GM12865 (cell line): ENCODE data around the gene ARL17B.
A peak's percentile ranks its signal among the peaks of the same experiment; 100 is the strongest.
"Not testable (repeated sequence)": the region's sequence is repeated elsewhere in the genome, so short reads cannot be mapped to it uniquely, and the experiment has no call there.

Experiments
- DNase-seq: peaks from one replicate; pipeline ENCODE4 v3.0.0; 2010; ENCODE audit warnings: low read depth
- H3K4me3 ChIP-seq: 2 replicates; pipeline ENCODE4 v1.5.1; 2011; ENCODE audit warnings: mild to moderate bottlenecking, low read depth, low read length, control low read depth
- CTCF ChIP-seq: IDR thresholded peaks from 2 replicates; pipeline ENCODE4 v1.5.1; 2011; ENCODE audit warnings: low read length, control low read depth, low read depth, inconsistent platforms; ENCODE audit not compliant: insufficient read depth; ENCODE audit errors: missing control alignments

ARL17B gene

GRCh38 chr17:46253722-46254121, 107.8 kb downstream of the ARL17B start:
- not testable (repeated sequence) for H3K4me3 ChIP-seq
- TF ChIP-seq CTCF: peak; percentile 77
- peak; percentile 79 for DNase-seq

- not testable (repeated sequence) for DNase-seq, H3K4me3 ChIP-seq
Observed at GRCh38 chr17:46252804-46253203, 108.8 kb downstream of the ARL17B start.

- not testable (repeated sequence) for H3K4me3 ChIP-seq, DNase-seq
Observed at GRCh38 chr17:46249153-46249552, 112.4 kb downstream of the ARL17B start.

DNA sequence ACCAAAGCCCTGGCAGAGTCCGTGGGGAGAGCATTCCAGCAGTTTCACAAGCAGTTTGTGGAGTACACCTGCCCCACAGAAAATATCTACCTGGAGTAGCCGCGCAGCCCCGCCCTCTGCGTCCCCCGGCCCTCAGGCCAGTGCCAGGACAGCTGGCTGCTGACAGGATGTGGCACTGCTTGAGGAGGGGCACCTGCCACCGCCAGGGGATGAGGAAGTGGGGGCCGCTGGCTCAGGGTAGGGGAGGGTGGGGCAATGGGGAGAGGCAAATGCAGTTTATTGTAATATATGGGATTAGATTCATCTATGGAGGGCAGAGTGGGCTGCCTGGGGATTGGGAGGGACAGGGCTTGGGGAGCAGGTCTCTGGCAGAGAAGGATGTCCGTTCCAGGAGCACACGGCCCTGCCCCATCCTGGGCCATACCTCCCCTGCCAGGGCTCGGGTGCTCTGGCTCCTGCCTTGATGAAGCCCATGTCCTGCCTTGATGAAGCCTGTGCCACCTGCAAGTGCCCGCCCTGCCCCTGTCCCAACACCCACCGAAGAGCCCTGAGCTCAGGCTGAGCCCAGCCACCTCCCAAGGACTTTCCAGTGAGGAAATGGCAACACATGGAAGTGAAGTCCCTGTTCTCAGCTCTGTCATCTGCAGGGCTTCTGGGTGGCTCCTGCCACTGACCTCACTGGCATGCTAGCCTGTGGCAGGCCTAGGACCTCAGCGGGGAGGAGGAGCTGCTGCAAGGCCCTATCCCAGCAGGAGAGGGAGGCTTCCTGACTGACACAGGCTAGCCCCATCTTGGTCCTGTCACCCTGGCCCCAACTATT, 116.4 kb downstream of the ARL17B start:
- not testable (repeated sequence) for DNase-seq

GRCh38 chr17:46244339-46244913, 117.1 kb downstream of the ARL17B start:
- DNase-seq, H3K4me3 ChIP-seq: not testable (repeated sequence)

More for the DNA sequence above, 116.4 kb downstream of the ARL17B start:
- not testable (repeated sequence) for H3K4me3 ChIP-seq

GRCh38 chr17:46243928-46244327, 117.6 kb downstream of the ARL17B start:
- not testable (repeated sequence) for H3K4me3 ChIP-seq, DNase-seq

DNA sequence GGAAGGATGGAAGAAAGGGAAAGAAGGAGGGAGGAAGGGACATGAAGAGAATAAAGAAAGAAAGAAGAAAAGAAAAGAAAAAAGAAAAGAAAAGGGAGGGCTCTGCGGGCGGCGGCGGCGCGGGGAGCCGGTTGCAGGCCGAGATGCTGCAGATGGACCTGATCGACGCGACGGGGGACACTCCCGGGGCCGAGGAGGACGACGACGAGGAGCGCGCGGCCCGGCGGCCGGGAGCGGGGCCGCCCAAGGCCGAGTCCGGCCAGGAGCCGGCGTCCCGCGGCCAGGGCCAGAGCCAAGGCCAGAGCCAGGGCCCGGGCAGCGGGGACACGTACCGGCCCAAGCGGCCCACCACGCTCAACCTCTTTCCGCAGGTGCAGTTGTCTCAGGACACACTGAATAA, 118.1 kb downstream of the ARL17B start:
- not testable (repeated sequence) for H3K4me3 ChIP-seq, DNase-seq

DNA sequence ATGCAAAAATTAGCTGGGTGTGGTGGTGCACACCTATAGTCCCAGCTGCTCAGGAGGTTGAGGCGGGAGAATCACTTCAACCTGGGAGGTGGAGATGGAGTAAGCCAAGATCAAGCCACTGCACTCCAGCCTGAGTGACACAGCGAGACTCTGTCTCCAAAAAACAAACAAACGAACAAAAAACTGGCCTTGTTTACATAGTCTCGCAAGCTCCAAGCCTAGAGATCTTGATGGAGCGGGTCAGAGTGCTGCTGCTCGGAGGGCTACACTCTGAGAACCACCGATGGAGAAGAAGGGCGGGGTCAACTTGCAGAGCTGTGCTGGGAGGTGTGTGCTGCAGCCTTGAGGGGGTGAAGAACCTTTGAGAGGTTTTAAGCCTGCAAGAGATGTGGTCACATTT, 130.2 kb downstream of the ARL17B start:
- H3K4me3 ChIP-seq, DNase-seq: not testable (repeated sequence)

DNA sequence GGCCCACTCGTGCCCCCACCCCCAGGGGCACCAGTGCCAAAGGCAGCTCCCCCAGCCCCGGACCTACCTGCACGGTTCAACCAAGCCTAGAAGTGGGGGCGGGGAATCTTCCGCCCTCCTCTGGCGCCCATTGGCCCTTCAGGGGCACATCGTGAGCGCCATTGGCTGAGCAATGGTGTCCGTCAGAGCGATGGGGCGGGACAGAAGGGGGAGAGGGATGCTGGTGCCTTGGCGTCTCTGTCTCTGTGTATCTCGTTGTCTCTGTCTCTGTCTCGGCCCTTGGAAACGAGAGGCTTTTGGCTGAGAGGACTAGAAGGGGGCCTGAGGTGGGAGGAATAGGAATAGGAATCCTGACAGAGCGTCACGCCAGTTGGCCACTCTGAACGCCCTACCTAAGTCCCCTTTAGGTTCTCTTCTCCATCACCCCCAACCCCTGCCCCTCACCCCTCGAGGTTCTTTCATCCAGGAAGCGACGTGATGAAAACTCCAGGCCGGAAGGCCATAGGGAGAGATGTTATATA, 136.2 kb downstream of the ARL17B start:
- DNase-seq: peak; percentile 92
- H3K4me3 ChIP-seq: peak overlapping the region; percentile 52

DNA sequence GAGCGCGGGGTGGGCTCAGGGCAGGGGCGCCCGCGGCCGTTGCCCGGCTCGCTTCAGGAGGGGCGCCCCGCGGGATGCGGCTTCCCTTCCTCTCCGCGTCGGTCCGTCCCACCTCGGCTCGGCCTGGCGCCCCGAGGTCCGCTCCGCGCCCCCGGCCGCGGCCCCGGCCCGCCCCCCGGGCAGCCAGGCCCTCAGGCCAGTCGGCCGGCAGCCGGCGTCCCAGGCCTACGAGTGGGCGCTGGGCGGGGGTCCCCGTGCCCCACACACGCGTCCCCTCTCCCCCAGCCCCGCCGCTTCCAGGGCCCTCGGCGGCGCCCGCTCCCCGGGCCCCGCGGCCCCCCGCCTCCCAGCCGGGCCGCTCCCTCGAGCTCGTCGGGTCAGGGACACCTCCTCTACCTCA, 136.7 kb downstream of the ARL17B start:
- not testable (repeated sequence) for DNase-seq
- peak overlapping the region; percentile 52 for H3K4me3 ChIP-seq
